GM19351 (cell line): ENCODE results near the gene DAAM1.

Experiments
- ATAC-seq: cut with Tn5 transposase; IDR thresholded peaks from one replicate; pipeline ENCODE4 v1.9.1; 2021; ENCODE audit warnings: mild to moderate bottlenecking, moderate library complexity; ENCODE audit not compliant: unreplicated experiment

DAAM1 gene

GRCh38 chr14:59407246-59408010 lies 219.0 kb downstream of the DAAM1 start:
- ATAC-seq, result no peak

- ATAC-seq, result no peak
Measured at GRCh38 chr14:59415836-59416602, 227.6 kb downstream of the DAAM1 start.

- ATAC-seq, result no peak
Measured at GRCh38 chr14:59417311-59417710, 228.8 kb downstream of the DAAM1 start.

GRCh38 chr14:59419303-59419702 lies 230.8 kb downstream of the DAAM1 start:
- ATAC-seq, result no peak
